GM13976 (cell line): ENCODE measurements around the gene CCDC138.

ENCODE experiments used
- DNase-seq: peaks from one replicate; pipeline ENCODE4 v3.0.0; 2012; ENCODE audit warnings: low spot score
- CTCF ChIP-seq: IDR thresholded peaks from 2 replicates; pipeline ENCODE4 v1.5.1; 2012; ENCODE audit warnings: borderline replicate concordance, mild to moderate bottlenecking; ENCODE audit not compliant: insufficient read depth; ENCODE audit errors: extremely low read depth, missing control alignments, control extremely low read depth
- in situ Hi-C: fragments of 300-500 bp; cut with MboI; formaldehyde crosslinking; loops from one replicate; pipeline ENCODE4 v1.12.0; 2022; ENCODE audit warnings: low sequenced_read_pairs, mixed read lengths, inconsistent platforms; ENCODE audit not compliant: unreplicated experiment

The CCDC138 gene

GRCh38 chr2:108813732-108814131 lies 27.2 kb downstream of the CCDC138 start:
- in situ Hi-C loops = no loop called here
- TF ChIP-seq CTCF = no peak
- no peak for DNase-seq

DNA sequence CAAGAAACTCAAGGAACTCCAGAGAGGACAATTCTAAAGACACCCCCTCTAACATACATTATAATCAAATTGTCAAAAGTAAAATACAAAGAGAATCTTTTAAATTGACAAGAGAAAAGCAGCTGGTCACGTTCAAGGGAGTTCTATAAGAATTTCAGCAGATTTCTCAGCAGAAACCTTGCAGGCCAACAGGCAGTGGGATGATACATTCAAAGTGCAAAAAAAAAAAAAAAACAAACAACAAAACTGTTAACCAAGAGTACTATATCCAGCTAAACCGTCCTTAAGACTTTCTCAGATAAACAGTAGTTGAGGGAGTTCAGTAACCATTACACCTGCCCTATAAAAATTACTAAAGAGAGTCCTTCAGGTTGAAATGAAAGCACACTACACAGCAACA lies 33.9 kb downstream of the CCDC138 start:
- in situ Hi-C loops = no loop called here
- TF ChIP-seq CTCF = no peak
- no peak for DNase-seq

DNA sequence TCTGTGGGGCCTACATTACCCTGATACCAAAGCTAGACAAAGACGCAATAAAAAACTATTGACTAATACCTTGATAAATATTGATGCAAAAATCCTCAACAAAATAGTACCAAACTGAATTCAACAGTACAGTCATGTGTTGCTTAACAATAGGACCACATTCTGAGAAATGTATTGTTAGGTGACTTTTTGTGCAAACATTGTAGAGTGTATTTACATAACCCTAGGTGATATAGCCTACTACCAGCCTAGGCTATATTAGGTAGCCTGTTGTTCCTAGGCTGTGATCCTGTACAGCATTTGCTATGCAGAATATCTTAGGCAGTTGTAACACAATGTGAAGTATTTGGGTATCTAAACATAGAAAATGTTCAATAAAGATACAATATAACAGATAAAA lies 36.7 kb downstream of the CCDC138 start:
- in situ Hi-C loops = no loop called here
- DNase-seq = no peak
- TF ChIP-seq CTCF = no peak

GRCh38 chr2:108824316-108825070 lies 37.9 kb downstream of the CCDC138 start:
- TF ChIP-seq CTCF = no peak
- in situ Hi-C loops = no loop called here
- no peak for DNase-seq

- TF ChIP-seq CTCF = no peak
- in situ Hi-C loops = no loop called here
- DNase-seq = no peak
Observed at GRCh38 chr2:108825254-108825653, 38.7 kb downstream of the CCDC138 start.

DNA sequence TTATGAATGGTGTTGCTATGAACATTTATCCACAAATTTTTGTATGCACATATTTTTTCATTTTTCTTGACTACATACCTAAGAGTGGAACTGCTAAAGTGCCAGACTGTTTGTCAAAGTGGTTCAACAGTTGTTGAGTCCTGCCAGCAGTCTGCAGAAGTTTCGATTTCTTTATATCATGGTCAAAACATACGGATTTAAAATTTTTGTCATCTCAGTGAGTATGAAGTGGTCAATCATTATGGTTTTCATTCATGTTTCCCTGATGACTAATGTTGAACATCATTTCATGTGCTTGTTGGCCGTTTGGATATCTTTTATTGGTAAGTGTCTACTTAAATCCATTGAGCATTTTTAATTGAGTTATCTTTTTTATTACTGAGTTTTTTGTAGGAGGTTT lies 39.2 kb downstream of the CCDC138 start:
- DNase-seq = no peak
- in situ Hi-C loops = no loop called here
- no peak for TF ChIP-seq CTCF
